ENCODE data around the gene ITPK1.

GRCh38 chr14:92944976-92945375, 170.7 kb downstream of the ITPK1 start:
- TF ChIP-seq CTCF (IDR thresholded peaks at IDR 0.05 in 2 of 3, conservative IDR thresholded peaks at IDR 0.05 in 1 of 3; ENCODE audit: control insufficient read depth in 2 of 3, extremely low read depth in 1 of 3, insufficient read depth in 1 of 3, low read depth in 3 of 3, low read length in 3 of 3) (no peak), POLR2AphosphoS5 (IDR thresholded peaks at IDR 0.05; ENCODE audit: low read length) (no peak), NRF1 (conservative IDR thresholded peaks at IDR 0.05; ENCODE audit: low read depth, low read length) (no peak), RAD21 (IDR thresholded peaks at IDR 0.05; ENCODE audit: insufficient read depth, low read depth, low read length) (no peak), MTA3 (IDR thresholded peaks at IDR 0.05; ENCODE audit: borderline replicate concordance, low read length) (no peak), EZH2 (IDR thresholded peaks at IDR 0.05; ENCODE audit: borderline replicate concordance, control insufficient read depth, low read depth, low read length) (no peak), NFYB (IDR thresholded peaks at IDR 0.05; ENCODE audit: insufficient read depth, low read depth, low read length) (no peak)

All from GM12878 (cell line).